DND-41 (cell line): Measurements from ENCODE around the gene CREB3L1.

Experiments
- CTCF ChIP-seq: IDR thresholded peaks from 2 replicates; pipeline ENCODE4 v1.5.1; 2012; ENCODE audit warnings: borderline replicate concordance, low read length, moderate library complexity, mild to moderate bottlenecking; ENCODE audit not compliant: poor library complexity, severe bottlenecking; ENCODE audit errors: extremely low read depth
- EZH2 ChIP-seq: IDR thresholded peaks from 3 replicates; pipeline ENCODE4 v1.6.1; 2012; ENCODE audit warnings: borderline replicate concordance, low read depth, mild to moderate bottlenecking, moderate library complexity, low read length, inconsistent platforms; ENCODE audit not compliant: severe bottlenecking

GRCh38 chr11:46251954-46252353 is 25.5 kb upstream of the CREB3L1 start:
- TF ChIP-seq EZH2 (no peak), CTCF (no peak)
